HL-60/S4 treated with phorbol 12-myristate 13-acetate at 8.2 ng/mL for 4 days and 3 days (cell line): Measurements from ENCODE around the gene MRPL50.

ENCODE experiments used
- in situ Hi-C: fragments of 300-500 bp; cut with MboI; formaldehyde crosslinking; loops from 2 replicates; pipeline ENCODE4 v1.15.0; 2022; ENCODE audit warnings: low sequenced_read_pairs

The MRPL50 gene

GRCh38 chr9:101342595-101342994, 55.8 kb downstream of the MRPL50 start:
- in situ Hi-C loops, result no loop called here

GRCh38 chr9:101341958-101342357, 56.5 kb downstream of the MRPL50 start:
- in situ Hi-C loops, result no loop called here
